ENCODE data around the gene CDH23. TPM values are rescaled to one million over a fixed set of nuclear protein-coding genes. Genes with fewer than 3 reads are reported as not detected.

The CDH23 gene
- total RNA-seq, 2 donors from 2014 or later, result 3.9 to 4.4 TPM

DNA sequence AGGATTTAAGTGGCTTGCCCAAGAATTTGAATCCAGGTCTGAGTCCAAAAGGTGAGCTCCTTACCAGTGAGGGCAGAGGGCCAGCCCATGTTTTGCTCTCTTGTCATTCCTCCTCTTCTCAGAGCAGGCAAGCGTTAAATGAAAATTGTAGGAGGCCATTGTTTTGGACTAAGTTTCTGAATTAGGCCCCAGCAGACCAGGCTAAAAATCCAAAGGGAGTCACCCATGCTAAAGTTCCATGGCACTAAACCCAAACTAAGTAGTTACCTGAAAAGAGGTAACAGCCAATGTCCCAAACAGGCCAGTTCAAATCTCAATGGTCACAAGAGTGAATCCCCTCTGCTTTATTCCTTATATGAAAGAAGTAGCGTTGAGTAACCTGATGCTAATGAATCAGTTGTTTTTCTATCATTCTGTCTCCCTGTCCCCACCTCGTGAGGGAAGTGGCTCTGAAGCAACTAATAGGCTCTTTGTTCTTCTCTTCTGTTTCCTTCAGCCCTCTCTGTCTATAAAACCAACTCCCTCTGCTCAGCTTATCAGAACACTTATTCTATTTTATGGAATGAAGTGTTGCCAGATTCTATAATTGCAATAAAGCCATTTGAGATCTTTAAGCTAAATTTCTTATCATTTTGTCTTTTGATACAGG, 17.5 kb upstream of the CDH23 start:
- Histone ChIP-seq H3K4me3 (no peak overlapping the region), H3K9me3 (no peaks in the 10 kb centered on the region), H3K4me1 (peaks cover 0 to 8% of the 10 kb centered on the region in 2 donors), H3K27me3 (no peaks in the 10 kb centered on the region), H3K36me3 (no peaks in the 10 kb centered on the region), H3K27ac (no peak overlapping the region)
- no peak for TF ChIP-seq CTCF (IDR thresholded peaks at IDR 0.05)
- DNase-seq (ENCODE audit: low spot score), result no peak

DNA sequence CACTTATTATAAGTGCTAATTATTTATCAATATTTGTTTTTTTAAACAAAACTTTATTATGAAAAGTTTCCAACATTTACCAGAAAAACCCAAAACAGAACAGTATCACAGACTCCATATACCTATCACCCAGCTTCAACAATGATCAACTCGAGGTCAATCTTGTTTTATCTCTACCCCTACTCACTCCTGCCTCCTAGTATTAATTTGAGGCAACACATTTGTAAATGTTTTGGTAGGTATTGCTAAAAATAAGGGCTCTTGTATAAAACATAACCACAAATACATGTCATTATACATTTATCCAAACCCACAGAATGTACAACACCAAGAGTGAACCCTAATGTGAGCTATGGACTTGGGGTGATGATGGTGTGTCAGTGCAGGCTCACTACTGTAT, 15.9 kb upstream of the CDH23 start:
- no peak overlapping the region for H3K27ac ChIP-seq
- no peaks in the 10 kb centered on the region for H3K9me3 ChIP-seq
- DNase-seq (ENCODE audit: low spot score), result no peak
- no peaks in the 10 kb centered on the region for H3K36me3 ChIP-seq
- no peaks in the 10 kb centered on the region for H3K27me3 ChIP-seq
- no peak overlapping the region for H3K4me3 ChIP-seq
- H3K4me1 ChIP-seq, result peaks cover 0 to 8% of the 10 kb centered on the region in 2 donors
- TF ChIP-seq CTCF (IDR thresholded peaks at IDR 0.05), result no peak

- Histone ChIP-seq H3K4me3 (no peak overlapping the region), H3K36me3 (no peaks in the 10 kb centered on the region), H3K27me3 (no peaks in the 10 kb centered on the region), H3K27ac (no peak overlapping the region), H3K9me3 (no peaks in the 10 kb centered on the region), H3K4me1 (peaks cover 0 to 5% of the 10 kb centered on the region in 2 donors)
- no peak for TF ChIP-seq CTCF (IDR thresholded peaks at IDR 0.05)
- DNase-seq (ENCODE audit: low spot score), result no peak
Observed at GRCh38 chr10:71381611-71382010, 15.1 kb upstream of the CDH23 start.

DNA sequence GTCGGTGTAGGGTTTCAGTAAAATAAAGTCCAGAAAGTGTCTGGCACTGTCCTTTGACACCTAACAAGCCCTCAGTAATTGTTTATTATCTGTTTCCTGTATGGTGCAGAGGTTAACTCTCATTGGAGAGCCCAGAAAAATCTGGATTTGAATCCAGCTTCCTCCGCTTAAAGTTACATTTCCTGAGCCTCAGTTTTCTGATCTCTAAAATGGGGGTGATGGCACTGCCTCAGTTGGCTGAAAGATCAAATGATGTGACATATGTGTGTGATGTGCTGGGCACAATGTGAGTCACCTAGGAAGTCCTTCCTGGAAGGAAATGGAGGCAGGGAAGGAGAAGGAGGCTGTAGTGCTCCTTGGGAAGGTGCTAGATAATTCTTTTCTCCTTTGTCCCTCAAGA, 14.7 kb upstream of the CDH23 start:
- no peak for TF ChIP-seq CTCF (IDR thresholded peaks at IDR 0.05)
- no peak for DNase-seq (ENCODE audit: low spot score)
- no peaks in the 10 kb centered on the region for H3K9me3 ChIP-seq
- no peak overlapping the region for H3K4me3 ChIP-seq
- no peak overlapping the region for H3K27ac ChIP-seq
- H3K4me1 ChIP-seq, result peaks cover 0 to 1% of the 10 kb centered on the region in 2 donors
- H3K27me3 ChIP-seq, result no peaks in the 10 kb centered on the region
- no peaks in the 10 kb centered on the region for H3K36me3 ChIP-seq

DNA sequence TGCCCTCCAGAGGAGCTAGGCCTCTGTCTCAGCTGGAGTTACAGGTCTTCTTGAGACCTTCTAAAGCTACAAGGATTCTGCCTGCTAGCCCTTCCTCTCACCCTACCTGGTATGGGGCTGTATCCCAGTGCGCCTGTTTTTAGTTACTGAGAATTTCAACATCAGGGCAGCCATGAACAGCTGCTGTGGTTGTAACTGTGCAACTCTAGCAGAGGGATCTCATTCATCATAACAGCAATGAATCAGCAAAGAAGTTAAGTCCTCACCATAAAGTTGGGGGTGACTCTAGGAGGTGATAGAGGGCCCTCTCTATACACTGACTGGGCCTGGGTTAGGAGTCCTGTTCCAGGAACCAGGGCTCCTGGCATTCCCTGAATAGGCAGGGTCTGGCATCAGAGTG, 14.0 kb upstream of the CDH23 start:
- Histone ChIP-seq H3K27ac (no peak overlapping the region), H3K4me3 (no peak overlapping the region), H3K9me3 (no peaks in the 10 kb centered on the region), H3K36me3 (no peaks in the 10 kb centered on the region), H3K4me1 (no peaks in the 10 kb centered on the region), H3K27me3 (no peaks in the 10 kb centered on the region)
- TF ChIP-seq CTCF (IDR thresholded peaks at IDR 0.05), result no peak
- DNase-seq (ENCODE audit: low spot score), result no peak

Measured in right atrium auricular region (tissue), 2 donors.